Colonic mucosa (tissue), 4 donors: ENCODE measurements around the gene MTA1. TPM values are rescaled to one million over a fixed set of nuclear protein-coding genes. Genes with fewer than 3 reads are reported as not detected.

ENCODE experiments used
- DNase-seq: peaks from one replicate; pipeline ENCODE4 v3.0.0-alpha.2; 2020
- H3K27ac ChIP-seq: fragments of 200-600 bp; one replicate; pipeline ENCODE4 v1.8.0; 2021
- H3K27me3 ChIP-seq: fragments of 200-600 bp; one replicate; pipeline ENCODE4 v1.8.0; 2021
- H3K36me3 ChIP-seq: fragments of 200-600 bp; one replicate; pipeline ENCODE4 v1.8.0; 2021
- H3K4me1 ChIP-seq: fragments of 200-600 bp; one replicate; pipeline ENCODE4 v1.8.0; 2021; ENCODE audit warnings: mild to moderate bottlenecking
- H3K4me3 ChIP-seq: fragments of 200-600 bp; one replicate; pipeline ENCODE4 v1.8.0; 2021
- H3K9ac ChIP-seq, 2 donors: one replicate each; pipeline ENCODE4 v1.7.0; 2013; ENCODE audit warnings: control low read depth in 2 of 2, low read depth in 2 of 2, low read length in 2 of 2
- H3K9me3 ChIP-seq: fragments of 200-600 bp; one replicate; pipeline ENCODE4 v1.8.0; 2021
- CTCF ChIP-seq: fragments of 200-600 bp; IDR thresholded peaks from one replicate; pipeline ENCODE4 v1.8.0; 2022; ENCODE audit warnings: antibody characterized with exemption, mild to moderate bottlenecking
- intact Hi-C: fragments of 100-400 bp; cut with DNase I; formaldehyde crosslinking; loops from one replicate; pipeline ENCODE4 v1.14.1; 2022
- total RNA-seq, 2 donors: library from RNA; stranded (reverse); fragmentation: NEBNext Ultra II Directional in 1 of 2; extraction: Animal tissue kit (Norgen Biotek cat#: 25700) in 1 of 2; gene quantifications; one replicate each; pipeline ENCODE4 v1.2.1, GENCODE V29; 2021
- donor health status: healthy.
- donor health status: DM: no; HTN: no; CAD: no.
- donor health status: DM: no; HTN: no; CAD: no.

MTA1 gene
- total RNA-seq, 2 donors from 2014 or later: 47.0 to 90.2 TPM

- no peak for TF ChIP-seq CTCF
- intact Hi-C loops: no loop called here
- no peak overlapping the region for H3K4me3 ChIP-seq
- no peak for DNase-seq
- peaks cover 19% of the 10 kb centered on the region for H3K4me1 ChIP-seq
- H3K9ac ChIP-seq: no peak overlapping the region
- no peaks in the 10 kb centered on the region for H3K36me3 ChIP-seq
- peaks cover 49% of the 10 kb centered on the region for H3K27me3 ChIP-seq
- H3K9me3 ChIP-seq: no peaks in the 10 kb centered on the region
- H3K27ac ChIP-seq: no peak overlapping the region
Observed at GRCh38 chr14:105479431-105480158, 60.0 kb downstream of the MTA1 start.

- intact Hi-C loops: no loop called here
- peaks cover 43% of the 10 kb centered on the region for H3K27me3 ChIP-seq
- H3K9me3 ChIP-seq: no peaks in the 10 kb centered on the region
- H3K27ac ChIP-seq: peak overlapping the region; percentile 90
- no peak for DNase-seq
- no peak overlapping the region for H3K9ac ChIP-seq
- peaks cover 19% of the 10 kb centered on the region for H3K4me1 ChIP-seq
- TF ChIP-seq CTCF: no peak
- H3K36me3 ChIP-seq: no peaks in the 10 kb centered on the region
- H3K4me3 ChIP-seq: no peak overlapping the region
Observed at GRCh38 chr14:105480199-105480746, 60.6 kb downstream of the MTA1 start.

- TF ChIP-seq CTCF: peak; percentile 100
- peak overlapping the region; percentile 69 to 93 for H3K9ac ChIP-seq
- H3K27me3 ChIP-seq: peaks cover 38% of the 10 kb centered on the region
- peaks cover 25% of the 10 kb centered on the region for H3K4me1 ChIP-seq
- intact Hi-C loops: no loop called here
- no peaks in the 10 kb centered on the region for H3K9me3 ChIP-seq
- peak; percentile 92 for DNase-seq
- peak overlapping the region; percentile 90 for H3K27ac ChIP-seq
- no peaks in the 10 kb centered on the region for H3K36me3 ChIP-seq
- H3K4me3 ChIP-seq: peak overlapping the region; percentile 34
Observed at GRCh38 chr14:105480807-105481801, 61.5 kb downstream of the MTA1 start.

- DNase-seq: peak; percentile 97
- Histone ChIP-seq H3K4me3 (peak overlapping the region; percentile 34), H3K36me3 (no peaks in the 10 kb centered on the region), H3K9ac (peak overlapping the region; percentile 69 to 79), H3K4me1 (peaks cover 28% of the 10 kb centered on the region), H3K27me3 (peaks cover 38% of the 10 kb centered on the region), H3K9me3 (no peaks in the 10 kb centered on the region), H3K27ac (peak overlapping the region; percentile 90)
- intact Hi-C loops: no loop called here
- TF ChIP-seq CTCF: no peak
Observed at GRCh38 chr14:105481886-105482457, 62.3 kb downstream of the MTA1 start.
